GM18519 (cell line): ENCODE results near the gene ADISSP.

Source experiments
- ATAC-seq: cut with Tn5 transposase; IDR thresholded peaks from one replicate; pipeline ENCODE4 v1.9.1; 2021; ENCODE audit warnings: mild to moderate bottlenecking, moderate library complexity; ENCODE audit not compliant: unreplicated experiment, low FRiP score

ADISSP gene

DNA sequence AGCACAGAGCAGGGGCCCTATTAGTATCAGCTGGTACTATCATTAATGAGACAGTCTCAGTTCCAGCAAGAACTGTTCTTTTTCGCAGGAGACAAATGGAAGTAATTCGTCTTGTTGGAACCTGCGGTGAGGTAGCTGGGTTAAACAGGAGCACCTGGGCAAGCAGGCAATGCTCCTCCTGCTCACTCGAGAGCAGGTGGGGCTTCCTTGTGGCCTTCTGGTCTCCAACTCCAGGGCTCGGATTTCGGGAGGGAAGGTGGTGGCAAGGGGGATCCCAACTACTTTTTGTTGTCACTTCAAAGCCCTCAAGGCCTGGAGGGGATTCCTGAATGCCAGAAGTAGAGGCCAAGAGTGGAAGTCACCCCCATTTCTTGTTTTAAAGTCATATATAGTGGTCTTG, 15.0 kb upstream of the ADISSP start:
- no peak for ATAC-seq

DNA sequence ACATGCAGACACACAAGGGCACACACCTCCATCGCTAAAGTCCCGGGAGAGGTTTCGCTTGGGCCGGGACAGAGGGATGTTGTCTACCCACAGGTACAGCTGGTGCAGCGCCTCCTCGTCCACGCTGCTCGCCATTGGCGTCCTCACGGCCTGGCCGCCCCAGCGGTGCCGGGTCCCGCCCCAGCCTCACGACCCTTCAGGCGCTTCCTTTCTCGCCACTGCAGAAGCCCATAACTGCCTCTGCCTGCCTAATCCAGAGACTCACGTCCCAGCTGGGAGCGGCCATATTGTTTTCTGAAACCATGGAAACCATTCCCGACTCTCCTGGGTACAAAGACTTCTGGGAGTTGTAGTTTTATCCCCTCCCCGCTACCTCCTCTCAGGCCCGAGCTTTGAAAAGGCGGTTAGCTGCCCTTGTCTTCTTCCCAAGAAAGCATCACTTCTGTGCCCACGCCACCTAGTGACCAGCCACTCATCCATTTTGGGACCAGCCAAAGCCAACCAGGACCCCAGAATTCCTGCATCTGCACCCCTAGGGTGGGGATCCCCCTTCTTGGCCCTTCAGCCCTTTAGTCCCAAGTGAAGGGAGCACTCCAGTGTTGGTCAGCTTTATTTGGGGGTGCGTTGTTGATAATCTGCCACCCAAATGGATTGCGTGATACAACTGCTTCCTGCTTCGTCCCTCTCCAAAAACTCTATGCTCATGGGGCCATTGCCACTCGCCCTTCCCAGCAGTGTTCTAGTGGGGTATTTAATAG, 13.8 kb upstream of the ADISSP start, which contains the start of gene SPEF1:
TSS of gene SPEF1 (minus strand) at position 296 of the 758 bp plus-strand sequence. CDS start at position 135, 161 bp downstream.
- ATAC-seq = no peak

DNA sequence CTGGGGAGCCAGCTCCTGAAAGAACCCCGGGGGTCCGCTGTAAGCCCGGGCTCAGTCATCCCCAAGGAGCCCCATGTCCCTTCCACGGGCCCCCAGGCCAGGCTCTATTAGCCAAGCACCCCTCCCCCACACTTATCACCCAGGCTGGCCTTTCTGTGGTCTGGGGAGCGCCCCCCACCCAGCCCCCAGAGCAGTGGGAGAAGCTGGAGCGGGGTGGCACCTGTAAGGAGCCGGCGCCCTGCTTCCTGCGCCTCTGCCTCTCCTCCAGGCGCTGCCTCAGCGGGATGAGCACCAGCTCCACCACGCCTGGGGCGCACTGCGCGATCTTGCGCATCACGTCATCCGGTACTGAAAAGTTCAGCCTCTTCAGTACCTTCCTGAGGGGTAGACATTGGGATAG, 11.4 kb upstream of the ADISSP start:
- no peak for ATAC-seq

DNA sequence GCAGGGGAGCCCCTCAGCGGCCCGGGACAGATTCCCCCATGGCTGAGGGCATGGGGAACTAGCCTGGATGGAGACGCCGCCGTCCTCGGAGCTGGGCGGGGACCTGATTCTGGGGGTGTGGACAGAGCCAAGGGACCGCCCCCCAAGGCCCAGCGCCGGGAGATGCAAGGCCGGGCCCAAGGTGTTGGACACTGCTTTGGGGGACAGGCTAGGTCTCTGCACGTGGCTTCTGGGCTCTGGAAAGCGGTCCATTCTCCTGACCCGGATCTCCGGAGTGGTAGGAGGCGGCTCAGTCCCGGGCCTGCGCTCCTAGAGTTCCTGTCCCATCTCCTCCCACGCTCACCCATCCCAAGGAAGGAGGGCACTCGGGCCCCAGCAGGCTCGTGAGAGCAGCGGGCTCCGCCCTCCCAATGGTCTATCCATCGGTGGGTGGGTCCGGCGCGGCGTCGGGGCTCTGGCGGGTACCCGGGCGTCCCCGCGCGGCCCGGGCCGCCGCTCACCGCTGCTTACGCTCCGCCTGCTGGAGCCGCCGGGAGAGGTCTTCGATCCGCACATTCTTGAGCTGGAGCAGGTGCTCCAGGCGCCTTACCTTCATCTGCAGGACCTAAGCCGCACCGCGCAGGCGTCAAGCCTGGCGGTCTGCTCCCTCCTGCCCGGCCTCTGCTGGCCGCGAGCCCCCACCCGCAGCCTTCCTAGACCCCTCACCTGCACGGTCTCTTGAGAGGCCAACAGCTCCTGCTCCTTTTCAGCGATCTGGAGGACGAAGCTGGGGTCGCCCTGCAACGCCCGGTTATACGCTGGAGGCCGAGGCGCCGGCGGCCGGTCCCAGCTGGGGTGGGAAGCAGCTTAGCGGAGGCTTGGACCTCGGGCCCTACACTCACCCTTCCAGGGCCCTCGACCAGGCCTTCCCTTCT, 10.4 kb upstream of the ADISSP start:
- ATAC-seq = no peak

DNA sequence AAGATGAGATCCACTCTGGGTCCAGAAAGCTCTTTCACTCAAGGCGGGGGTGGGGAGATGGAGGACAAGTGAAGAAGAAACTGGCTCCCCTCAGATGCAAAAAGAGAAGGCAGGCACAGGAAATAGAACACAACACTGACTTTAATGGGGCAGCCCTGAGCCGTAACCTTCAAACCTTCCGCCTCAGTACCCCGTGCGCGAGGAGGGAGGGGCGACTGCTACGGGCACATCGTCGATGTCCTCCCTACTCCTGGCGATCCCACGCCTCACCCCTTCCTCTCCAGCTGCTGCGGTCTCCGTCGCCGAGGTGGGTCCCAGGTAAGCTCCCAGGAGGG, 9.8 kb upstream of the ADISSP start:
- ATAC-seq = no peak

DNA sequence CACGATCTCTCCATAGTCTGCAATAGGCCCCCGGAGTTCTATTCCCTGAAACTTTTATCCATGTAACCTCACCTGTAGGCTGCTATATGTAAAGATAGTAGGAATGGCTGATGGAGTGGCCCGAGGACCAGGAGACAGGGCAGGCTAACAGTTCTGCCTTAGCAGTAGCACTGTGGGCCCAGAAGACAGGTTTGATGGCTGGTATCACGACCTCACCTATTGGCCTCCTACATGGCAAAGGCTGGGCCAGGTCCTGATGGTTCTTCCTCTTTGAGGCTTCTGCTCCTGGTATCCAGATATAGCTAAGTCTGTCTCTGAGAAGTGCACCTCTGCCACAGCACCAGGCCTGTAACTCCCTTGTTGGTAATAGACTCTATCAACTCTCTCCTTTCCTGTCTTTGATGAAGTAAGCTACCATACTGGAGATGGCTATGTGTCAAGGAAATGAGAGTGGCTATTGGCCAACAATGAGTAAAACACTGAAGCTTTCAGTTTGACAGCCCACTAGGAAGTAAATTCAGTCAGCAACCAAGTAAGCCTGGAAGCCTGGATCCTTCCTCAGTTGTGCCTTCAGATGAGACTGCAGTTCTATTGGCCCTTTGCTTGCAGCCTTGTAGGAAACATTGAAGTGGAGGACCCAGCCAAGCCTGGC, 8.0 kb upstream of the ADISSP start:
- no peak for ATAC-seq

DNA sequence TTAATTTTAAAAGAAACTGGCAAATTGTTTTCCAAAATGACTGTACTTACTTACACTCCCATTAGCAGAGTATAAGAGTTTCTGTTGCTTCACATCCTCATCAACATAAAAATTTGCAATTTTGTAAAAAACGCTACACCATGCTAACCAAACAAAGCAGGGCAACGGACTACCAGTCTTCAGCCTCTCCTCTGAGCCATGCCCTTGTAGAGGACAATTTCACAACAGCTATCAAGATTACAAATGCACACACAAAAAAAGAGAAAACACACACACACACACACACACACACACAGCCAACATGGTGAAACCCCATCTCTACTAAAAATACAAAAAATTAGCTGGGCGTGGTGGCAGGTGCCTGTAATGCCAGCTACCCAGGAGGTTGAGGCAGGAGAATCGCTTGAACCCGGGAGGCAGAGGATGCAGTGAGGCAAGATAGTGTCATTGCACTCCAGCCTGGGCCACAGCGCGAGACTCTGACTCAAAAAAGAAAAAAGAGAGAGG, 4.1 kb upstream of the ADISSP start:
- ATAC-seq = no peak

DNA sequence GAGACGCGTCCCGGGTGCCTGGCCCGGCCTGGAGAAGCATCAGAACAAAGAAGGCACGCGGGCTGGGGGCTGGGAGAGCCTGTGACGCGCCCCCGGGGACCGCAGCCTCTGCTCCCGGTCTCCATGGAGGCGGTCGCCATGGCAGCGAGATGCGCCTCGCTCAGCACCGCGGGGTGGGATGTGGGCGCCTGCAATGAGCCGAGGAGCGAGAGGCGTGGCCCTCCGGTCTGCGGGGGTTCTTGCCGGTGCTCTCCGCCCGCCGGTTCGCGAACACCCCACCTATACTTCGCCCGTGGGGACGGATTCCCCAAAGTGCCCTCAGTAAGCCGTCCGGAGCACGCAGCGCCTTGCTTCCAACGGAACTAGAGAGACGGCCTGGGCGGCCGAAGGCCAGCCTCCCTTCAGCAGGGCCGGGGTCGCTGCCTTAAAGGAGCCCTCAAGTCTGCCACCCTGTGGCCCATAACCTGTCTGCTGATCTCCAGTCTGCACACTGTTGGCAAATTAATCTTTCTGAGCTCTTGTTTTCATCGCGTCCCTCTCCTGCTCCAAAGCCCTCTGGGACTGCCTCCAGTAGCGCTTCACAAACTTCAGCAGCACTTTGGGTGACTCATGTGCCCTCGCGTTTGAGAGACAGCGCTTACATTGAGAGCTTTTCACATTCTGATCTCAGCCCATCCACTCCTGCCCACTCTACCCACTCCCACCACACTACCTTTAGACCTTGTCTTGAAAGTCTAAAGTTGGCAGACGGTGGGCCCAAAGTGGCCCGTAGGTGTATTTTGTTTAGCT, 983 bp upstream of the ADISSP start:
- ATAC-seq = no peak

DNA sequence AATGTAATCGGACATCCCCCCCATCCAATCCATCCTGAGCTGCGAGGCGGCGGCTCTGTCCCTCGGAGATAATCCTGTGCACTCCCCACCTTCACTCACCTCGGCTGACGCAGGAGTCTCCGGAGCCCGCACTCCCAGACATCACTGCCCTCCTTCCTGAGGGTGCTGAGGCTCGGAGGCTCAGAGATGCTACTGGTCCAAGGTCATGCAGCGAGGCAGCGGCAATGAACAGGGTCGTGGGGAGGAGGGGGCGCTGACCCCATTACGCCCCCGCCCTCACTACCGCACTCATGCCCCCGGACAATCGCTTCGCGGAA, 485 bp downstream of the ADISSP start:
- no peak for ATAC-seq

DNA sequence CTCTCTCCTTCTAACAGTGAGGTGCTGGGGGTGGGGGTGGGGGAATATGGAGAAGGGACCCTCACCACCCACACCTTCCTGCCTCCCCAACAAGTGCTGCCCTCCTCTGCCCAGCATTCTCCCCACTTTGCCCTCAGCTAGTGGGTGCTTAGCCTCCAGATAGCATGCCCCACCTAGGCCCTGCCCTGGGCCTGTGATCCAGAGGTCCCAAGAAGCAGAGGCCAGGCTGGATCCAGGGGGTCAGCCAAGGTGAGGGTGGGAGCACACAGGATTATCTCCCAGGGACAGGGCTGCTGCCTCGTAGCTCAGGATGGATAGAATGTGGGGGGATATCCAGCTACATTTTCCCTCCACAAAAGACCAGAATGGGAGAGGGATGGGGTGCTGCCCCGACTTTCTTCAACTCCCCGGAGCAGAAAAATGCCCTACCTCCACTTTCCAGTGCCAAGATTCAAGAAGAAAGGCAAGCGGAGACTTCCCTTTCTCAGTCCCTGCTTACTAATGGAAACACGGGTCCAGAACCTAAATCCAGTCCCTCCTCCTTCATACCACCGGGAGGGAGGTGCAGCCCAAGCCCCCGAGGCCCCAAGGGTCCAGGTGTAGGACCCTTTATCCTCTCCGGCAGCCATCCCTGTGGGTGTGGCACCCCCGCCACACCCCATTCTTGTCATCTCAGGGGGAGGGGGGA, 987 bp downstream of the ADISSP start:
- no peak for ATAC-seq

DNA sequence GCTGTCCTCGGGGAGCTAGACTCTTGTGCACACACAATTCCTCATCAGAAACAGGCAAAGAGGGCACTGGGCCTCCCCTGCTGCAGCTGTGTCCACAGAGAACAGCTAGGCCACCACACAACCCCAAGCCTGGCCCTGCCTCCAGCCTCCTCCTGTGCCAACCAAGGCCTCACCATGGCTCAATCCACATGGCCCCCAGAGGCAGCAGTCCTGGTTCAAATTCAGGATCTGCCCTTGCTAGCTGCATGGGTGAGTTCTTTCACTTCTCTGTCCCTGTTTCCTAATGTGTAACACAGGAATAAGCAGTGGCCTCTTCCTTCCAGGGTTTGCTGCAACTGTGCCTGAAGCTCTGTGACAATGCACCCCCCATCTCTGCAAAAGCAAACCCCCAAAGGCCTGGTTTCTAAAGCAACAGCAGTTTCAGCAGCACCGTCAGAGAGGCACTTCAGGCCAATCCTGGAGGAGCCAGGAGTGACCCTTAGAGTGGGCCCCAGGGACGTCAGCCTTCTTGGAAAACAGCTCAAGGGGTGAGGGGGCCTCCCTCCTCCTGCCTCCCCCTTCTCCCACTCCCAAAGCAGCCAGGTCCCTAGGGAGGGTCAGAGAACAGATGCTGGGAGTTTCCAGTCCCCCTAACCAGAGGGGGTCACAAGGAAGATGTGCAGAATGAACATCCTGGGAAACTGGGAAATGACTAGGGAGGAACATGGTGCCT, 2.2 kb downstream of the ADISSP start:
- ATAC-seq = no peak

DNA sequence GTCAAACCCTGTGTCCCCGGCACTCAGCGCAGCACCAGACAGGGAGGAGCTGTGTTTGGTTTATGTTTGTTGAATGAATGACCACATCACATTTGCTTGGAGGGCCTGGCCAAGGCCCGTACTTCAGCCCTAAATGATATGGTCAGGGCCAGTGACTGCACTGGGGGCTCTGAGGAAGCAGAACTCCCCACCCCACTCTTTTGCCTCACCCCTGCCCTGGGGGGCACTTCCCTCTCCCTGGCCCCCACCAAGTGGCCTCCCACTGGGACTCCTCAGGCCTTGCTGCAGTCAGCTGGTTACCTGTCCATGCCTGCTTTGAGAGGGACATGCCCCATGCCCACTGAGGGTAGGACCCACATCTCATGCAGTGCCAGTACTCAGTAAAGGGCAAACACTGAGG, 2.9 kb downstream of the ADISSP start:
- no peak for ATAC-seq

DNA sequence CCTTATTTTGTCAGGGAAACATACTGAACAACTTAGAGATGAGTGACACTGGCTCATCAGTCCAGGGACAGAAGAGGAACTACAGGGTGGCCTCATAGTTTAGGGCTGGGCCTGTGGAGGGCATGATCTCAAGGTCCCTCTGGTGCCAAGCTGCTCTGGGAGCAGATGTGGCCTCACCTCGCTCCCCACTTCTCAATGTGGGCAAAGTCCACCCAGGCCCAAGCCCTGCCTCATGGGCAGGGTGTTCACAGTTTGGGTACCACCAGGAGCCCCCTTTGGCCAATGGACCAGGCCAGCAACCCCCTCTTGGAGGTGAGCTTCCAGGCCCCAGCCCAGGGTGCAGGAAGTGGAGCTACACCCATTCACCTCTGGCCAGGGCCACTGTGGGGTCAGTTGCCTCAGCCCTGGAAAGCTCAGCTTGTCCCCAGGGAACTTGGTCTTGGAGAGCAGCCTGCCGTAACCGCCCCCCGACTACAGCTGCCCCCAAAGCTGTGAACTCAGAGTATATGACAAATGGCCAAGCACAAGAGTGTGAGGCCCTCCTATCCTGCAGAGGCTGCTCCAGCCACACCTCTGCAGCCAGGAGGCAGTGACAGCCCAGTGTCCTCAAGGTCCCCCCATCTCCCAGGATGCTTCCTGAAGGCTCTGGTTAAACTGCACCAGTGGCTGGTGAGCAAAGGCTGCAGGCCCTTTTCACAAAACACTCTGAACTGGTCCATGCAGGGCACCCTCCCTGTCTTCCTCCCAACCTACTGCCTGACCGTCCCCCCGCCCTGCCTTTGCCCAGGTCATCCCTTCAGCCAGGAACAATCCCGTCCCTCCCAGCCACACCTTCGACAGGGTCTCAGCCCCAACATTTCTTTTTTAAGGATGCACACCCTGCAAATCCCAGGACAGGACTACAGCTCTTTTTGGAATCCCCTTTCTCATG, 3.6 kb downstream of the ADISSP start:
- no peak for ATAC-seq

DNA sequence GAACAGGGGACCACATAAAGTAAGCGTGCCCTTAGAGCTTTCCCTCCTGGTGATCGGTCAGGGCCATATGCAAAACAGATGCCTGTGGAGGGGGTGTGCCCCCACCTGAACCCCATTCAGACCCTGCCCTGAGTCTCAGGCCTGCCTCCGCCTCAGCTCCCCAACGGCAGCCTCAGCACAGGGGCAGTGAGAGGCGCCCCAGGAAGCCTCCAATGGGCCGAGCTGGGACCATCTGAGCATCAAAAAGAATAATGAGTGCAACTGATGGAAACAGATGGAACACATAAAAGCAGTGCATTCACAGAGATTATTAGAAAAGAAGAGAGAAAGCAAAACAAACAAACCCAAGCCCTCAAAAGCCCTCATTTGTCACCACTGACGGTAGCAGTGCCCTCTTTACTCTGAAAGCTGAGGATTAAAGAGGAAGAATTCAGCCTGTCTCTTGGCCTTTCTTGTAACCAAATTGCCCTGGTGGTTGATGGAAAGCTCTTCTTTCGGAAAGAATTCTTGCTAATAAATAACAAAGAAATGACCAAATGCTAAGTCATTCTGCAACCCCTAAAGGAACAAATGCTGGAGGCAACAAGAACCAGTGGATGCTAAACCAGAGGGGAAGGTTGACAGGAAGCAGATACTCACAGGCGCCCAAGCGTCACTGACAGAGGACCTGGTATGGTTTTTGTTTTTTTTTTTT, 6.8 kb downstream of the ADISSP start:
- no peak for ATAC-seq

DNA sequence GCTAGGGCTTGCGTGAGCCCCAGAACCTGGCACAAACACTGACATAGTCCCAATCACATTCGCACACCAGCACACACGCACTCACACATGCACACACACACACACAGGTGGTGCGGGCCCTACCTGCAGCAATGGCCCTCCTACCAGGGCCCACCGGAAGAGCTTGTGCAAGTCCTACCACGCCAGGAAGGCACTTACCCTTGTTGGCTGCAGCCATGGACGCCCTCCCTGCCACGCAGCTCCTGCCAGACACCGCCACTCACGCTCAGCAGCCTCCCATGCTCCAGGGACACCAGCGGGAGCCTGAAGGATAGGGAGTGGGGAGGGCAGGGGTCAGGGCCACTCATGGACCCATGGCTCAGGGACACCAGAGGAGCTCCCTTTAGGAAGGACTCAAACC, 7.7 kb downstream of the ADISSP start:
- ATAC-seq = no peak

DNA sequence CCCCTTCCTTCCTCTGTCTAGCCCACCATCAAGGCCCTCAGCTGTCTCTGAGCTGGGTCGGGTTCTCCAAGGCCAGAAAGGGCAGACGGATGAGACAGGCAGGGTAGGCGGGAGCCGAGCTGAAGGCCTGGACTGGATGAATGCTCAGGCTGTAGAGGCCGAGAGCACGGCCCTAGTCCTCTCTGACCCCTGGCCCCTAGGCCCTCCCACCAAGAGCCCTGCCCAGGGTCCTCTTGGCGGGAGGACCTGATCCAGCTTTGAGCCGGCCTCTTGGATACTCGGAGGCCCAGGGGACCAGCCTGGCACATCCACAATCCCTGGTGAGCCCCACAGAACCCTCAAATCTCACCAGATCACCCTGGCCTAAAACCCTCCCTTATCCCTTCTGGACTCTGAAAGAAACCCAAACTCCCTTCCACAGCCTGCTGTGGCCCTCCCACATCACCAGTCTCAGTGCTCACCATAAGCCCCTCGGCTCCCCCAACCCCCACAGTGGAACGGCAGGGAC, 8.2 kb downstream of the ADISSP start:
- ATAC-seq = no peak

DNA sequence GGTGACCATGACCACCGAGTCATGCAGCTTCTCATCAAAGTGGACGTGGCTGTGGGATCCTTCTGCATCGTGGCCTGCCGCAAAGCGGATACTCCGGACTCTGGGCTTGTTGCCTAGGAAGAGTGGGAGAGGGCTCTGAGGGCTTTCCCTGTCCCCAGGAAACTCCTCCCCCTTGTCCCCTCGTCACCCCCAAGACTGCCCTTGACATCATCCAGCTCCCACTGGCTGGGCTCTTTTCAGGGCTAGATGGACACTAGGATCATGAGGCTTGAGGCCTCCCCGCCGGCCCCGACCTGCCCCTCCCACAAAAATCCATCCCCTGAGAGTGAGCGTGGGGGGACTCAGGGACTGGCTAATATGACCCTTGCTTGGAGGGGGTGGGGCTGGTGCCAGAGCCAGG, 9.0 kb downstream of the ADISSP start:
- ATAC-seq = no peak
